NCI-H82 treated with DMSO at 0.1 percent for 48 hours (cell line): Measurements from ENCODE around the gene PLTP.
"Not testable (repeated sequence)": the region's sequence is repeated elsewhere in the genome, so short reads cannot be mapped to it uniquely, and the experiment has no call there.

Source experiments
- DNase-seq: peaks from one replicate; lab custom pipeline; 2025; ENCODE audit not compliant: unreplicated experiment; lab: John Stamatoyannopoulos, UW

The PLTP gene

GRCh38 chr20:45944965-45945677 lies 33.2 kb upstream of the PLTP start:
- no peak for DNase-seq

GRCh38 chr20:45944151-45944964 lies 32.4 kb upstream of the PLTP start:
- no peak for DNase-seq

GRCh38 chr20:45943613-45944012 lies 31.7 kb upstream of the PLTP start:
- DNase-seq = no peak

- no peak for DNase-seq
These were observed 28.5 kb upstream of the PLTP start for GRCh38 chr20:45940469-45940868.

- DNase-seq = no peak
These were observed 28.1 kb upstream of the PLTP start for GRCh38 chr20:45940053-45940452.

GRCh38 chr20:45938727-45939438 lies 26.9 kb upstream of the PLTP start:
- DNase-seq = no peak

- no peak for DNase-seq
These were observed 25.8 kb upstream of the PLTP start for GRCh38 chr20:45937765-45938164.

- no peak for DNase-seq
These were observed 23.6 kb upstream of the PLTP start for GRCh38 chr20:45935416-45936046.

GRCh38 chr20:45934586-45935415 lies 22.8 kb upstream of the PLTP start, which contains the start of gene PCIF1:
TSS of gene PCIF1 (plus strand) at chr20:45934683. CDS start at chr20:45939000, 4,317 bp downstream.
- peak; percentile 94 for DNase-seq

GRCh38 chr20:45934046-45934585 lies 22.2 kb upstream of the PLTP start:
- peak; percentile 45 for DNase-seq

GRCh38 chr20:45933266-45934045 lies 21.5 kb upstream of the PLTP start:
- peak; percentile 56 for DNase-seq

GRCh38 chr20:45931680-45932079 lies 19.7 kb upstream of the PLTP start:
- not testable (repeated sequence) for DNase-seq

GRCh38 chr20:45927071-45927878 lies 15.3 kb upstream of the PLTP start:
- no peak for DNase-seq

GRCh38 chr20:45926731-45927070 lies 14.7 kb upstream of the PLTP start:
- DNase-seq = no peak

GRCh38 chr20:45925821-45926506 lies 14.0 kb upstream of the PLTP start:
- DNase-seq = no peak

GRCh38 chr20:45924391-45925261 lies 12.7 kb upstream of the PLTP start:
- DNase-seq = no peak
